ENCODE data around the gene ST6GAL1.
"Not testable (repeated sequence)": the region's sequence is repeated elsewhere in the genome, so short reads cannot be mapped to it uniquely, and the experiment has no call there.

Gene ST6GAL1

GRCh38 chr3:186930143-186930640, at the start of gene ST6GAL1:
Gene ST6GAL1, plus strand, starts transcription at chr3:186930526. Its CDS starts 112,178 bp downstream, at chr3:187042704.
- peak; percentile 87 for DNase-seq (ENCODE audit: low spot score)

GRCh38 chr3:186882150-186882524, 48.2 kb upstream of the ST6GAL1 start:
- DNase-seq (ENCODE audit: low spot score) = no peak

GRCh38 chr3:186882881-186883685, 47.2 kb upstream of the ST6GAL1 start:
- no peak for DNase-seq (ENCODE audit: low spot score)

GRCh38 chr3:186883686-186884058, 46.7 kb upstream of the ST6GAL1 start:
- DNase-seq (ENCODE audit: low spot score) = no peak

GRCh38 chr3:186884868-186885267, 45.5 kb upstream of the ST6GAL1 start:
- DNase-seq (ENCODE audit: low spot score) = not testable (repeated sequence)

GRCh38 chr3:186886202-186886981, 43.9 kb upstream of the ST6GAL1 start:
- no peak for DNase-seq (ENCODE audit: low spot score)

GRCh38 chr3:186887507-186887938, 42.8 kb upstream of the ST6GAL1 start:
- not testable (repeated sequence) for DNase-seq (ENCODE audit: low spot score)

GRCh38 chr3:186888569-186888968, 41.8 kb upstream of the ST6GAL1 start:
- DNase-seq (ENCODE audit: low spot score) = no peak

- DNase-seq (ENCODE audit: low spot score) = not testable (repeated sequence)
Measured at GRCh38 chr3:186889698-186890097, 40.6 kb upstream of the ST6GAL1 start.

GRCh38 chr3:186890911-186891310, 39.4 kb upstream of the ST6GAL1 start:
- DNase-seq (ENCODE audit: low spot score) = no peak

- not testable (repeated sequence) for DNase-seq (ENCODE audit: low spot score)
Measured at GRCh38 chr3:186893071-186893470, 37.3 kb upstream of the ST6GAL1 start.

GRCh38 chr3:186895406-186895805, 34.9 kb upstream of the ST6GAL1 start:
- DNase-seq (ENCODE audit: low spot score) = no peak

GRCh38 chr3:186896006-186896405, 34.3 kb upstream of the ST6GAL1 start:
- no peak for DNase-seq (ENCODE audit: low spot score)

GRCh38 chr3:186896875-186897274, 33.5 kb upstream of the ST6GAL1 start:
- no peak for DNase-seq (ENCODE audit: low spot score)

GRCh38 chr3:186901135-186901734, 29.1 kb upstream of the ST6GAL1 start:
- no peak for DNase-seq (ENCODE audit: low spot score)

- no peak for DNase-seq (ENCODE audit: low spot score)
Measured at GRCh38 chr3:186902154-186902553, 28.2 kb upstream of the ST6GAL1 start.

GRCh38 chr3:186902713-186903112, 27.6 kb upstream of the ST6GAL1 start:
- no peak for DNase-seq (ENCODE audit: low spot score)

- DNase-seq (ENCODE audit: low spot score) = not testable (repeated sequence)
Measured at GRCh38 chr3:186903676-186904075, 26.6 kb upstream of the ST6GAL1 start.

GRCh38 chr3:186907075-186907474, 23.3 kb upstream of the ST6GAL1 start:
- not testable (repeated sequence) for DNase-seq (ENCODE audit: low spot score)

- DNase-seq (ENCODE audit: low spot score) = no peak
Measured at GRCh38 chr3:186909078-186909853, 21.1 kb upstream of the ST6GAL1 start.

Measured in ecto neural progenitor cell (in vitro differentiated cells).